Measurements from ENCODE around the gene GPC3. TPM values are rescaled to one million over a fixed set of nuclear protein-coding genes. Genes with fewer than 3 reads are reported as not detected.

Gene GPC3
- total RNA-seq, 1 donor from 2014 or later = 15.5 TPM

DNA sequence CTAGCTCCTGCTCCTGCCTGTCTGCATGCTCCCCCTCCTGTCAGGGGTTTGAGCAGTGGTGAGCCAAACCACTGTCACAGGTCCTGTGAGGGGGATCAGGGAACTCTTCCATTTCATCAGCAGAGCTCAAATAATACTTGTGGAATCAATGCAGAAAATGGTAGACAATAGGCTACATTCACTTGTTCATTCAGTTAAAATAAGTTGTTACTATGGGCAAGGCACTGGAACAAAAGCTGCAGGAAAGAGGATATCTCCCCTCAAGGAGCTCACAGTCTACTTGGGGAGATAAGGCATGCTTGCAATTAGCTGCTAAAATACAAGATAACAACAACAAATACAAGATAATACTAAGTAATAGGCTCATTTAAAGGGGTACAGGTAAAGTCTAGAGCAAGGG lies 117.1 kb downstream of the GPC3 start:
- no peak overlapping the region for H3K27ac ChIP-seq
- H3K4me1 ChIP-seq = no peaks in the 10 kb centered on the region
- H3K36me3 ChIP-seq = no peaks in the 10 kb centered on the region
- TF ChIP-seq POLR2A (IDR thresholded peaks at IDR 0.05) (no peak), POLR2AphosphoS5 (IDR thresholded peaks at IDR 0.05; ENCODE audit: insufficient read depth in 1 of 2, low read depth in 1 of 2) (no peak), CTCF (IDR thresholded peaks at IDR 0.05) (no peak)
- intact Hi-C loops (cut with DNase I) = no loop called here
- DNase-seq (ENCODE audit: extremely low spot score in 2 of 2) = no peak
- H3K9me3 ChIP-seq = no peaks in the 10 kb centered on the region
- no peak overlapping the region for H3K4me3 ChIP-seq
- no peaks in the 10 kb centered on the region for H3K27me3 ChIP-seq

DNA sequence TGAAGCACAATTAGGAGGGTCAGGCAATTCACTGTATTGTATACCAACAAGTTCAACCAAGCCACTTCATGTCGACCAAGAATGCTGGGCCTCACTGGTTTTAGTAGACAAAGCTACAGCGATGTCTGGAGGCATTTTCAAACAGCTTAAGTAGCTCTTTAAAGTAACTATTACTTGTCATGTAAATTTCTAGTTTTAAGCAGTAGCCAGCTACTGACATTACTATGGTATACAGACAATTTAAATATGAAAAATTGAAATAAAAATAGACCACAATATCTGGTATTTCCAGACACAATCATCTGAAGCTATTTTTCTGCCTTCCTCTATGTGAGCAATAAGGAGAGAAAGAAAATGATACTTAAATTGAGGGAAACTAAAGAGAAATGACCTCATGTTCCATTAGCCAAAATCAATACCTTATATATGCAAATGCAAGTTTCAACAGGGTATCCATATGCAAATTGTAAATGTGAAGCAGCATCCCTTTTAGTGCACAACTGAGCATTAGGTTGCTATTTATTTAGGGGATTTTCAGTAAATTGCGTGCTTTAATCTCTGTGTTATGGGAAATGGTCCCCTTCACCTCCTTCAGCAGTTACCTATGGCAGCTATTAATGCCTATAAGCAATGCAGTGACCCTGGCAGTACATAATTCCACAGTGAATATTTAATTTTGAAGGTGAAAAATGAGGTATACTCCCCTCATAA lies 119.5 kb downstream of the GPC3 start:
- TF ChIP-seq CTCF (IDR thresholded peaks at IDR 0.05) (no peak), POLR2AphosphoS5 (IDR thresholded peaks at IDR 0.05; ENCODE audit: insufficient read depth in 1 of 2, low read depth in 1 of 2) (no peak), POLR2A (IDR thresholded peaks at IDR 0.05) (no peak)
- Histone ChIP-seq H3K27me3 (no peaks in the 10 kb centered on the region), H3K27ac (no peak overlapping the region), H3K4me3 (no peak overlapping the region), H3K36me3 (no peaks in the 10 kb centered on the region), H3K4me1 (no peaks in the 10 kb centered on the region), H3K9me3 (no peaks in the 10 kb centered on the region)
- intact Hi-C loops (cut with DNase I) = no loop called here
- no peak for DNase-seq (ENCODE audit: extremely low spot score in 2 of 2)

DNA sequence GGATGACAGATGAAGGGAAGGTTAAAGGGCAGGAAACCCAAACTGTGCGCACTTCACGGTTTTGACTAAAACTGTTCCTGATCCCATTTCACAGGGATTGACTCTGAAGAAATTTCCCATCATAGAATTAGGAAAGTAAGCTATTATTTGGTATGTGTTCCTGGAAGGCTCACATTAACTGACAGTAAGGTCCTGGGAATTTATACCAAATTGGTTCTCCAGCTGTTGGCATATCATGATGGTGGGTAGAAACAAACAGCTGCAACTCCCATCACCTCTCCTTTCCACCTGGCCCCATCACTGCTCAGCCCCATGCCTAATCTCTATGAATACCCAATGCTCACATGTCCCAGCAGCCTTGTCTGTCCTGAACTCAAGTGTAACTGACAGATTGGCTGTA lies 121.2 kb downstream of the GPC3 start:
- Histone ChIP-seq H3K4me3 (no peak overlapping the region), H3K27me3 (no peaks in the 10 kb centered on the region), H3K36me3 (no peaks in the 10 kb centered on the region), H3K4me1 (no peaks in the 10 kb centered on the region), H3K9me3 (no peaks in the 10 kb centered on the region), H3K27ac (no peak overlapping the region)
- TF ChIP-seq POLR2AphosphoS5 (IDR thresholded peaks at IDR 0.05; ENCODE audit: insufficient read depth in 1 of 2, low read depth in 1 of 2) = no peak
- no peak for TF ChIP-seq POLR2A (IDR thresholded peaks at IDR 0.05)
- TF ChIP-seq CTCF (IDR thresholded peaks at IDR 0.05) = no peak
- intact Hi-C loops (cut with DNase I) = no loop called here
- no peak for DNase-seq (ENCODE audit: extremely low spot score in 2 of 2)

DNA sequence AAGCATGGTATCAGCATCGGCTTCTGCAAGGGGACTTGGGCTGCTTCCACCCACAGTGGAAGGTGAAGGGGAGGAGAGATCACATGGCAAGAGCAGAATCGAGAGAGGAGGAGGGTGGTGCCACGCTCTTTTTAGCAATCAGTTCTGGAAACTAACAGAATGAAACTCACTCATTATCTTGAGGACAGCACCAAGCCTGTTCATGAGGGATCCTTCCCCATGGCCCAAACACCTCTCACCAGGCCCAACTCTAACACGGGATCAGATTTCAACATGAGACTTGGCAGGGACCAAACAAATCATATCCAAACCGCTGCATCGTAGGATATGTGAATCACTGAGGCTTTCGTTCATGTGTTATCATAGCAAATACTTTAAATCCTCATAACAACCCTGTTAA lies 125.5 kb downstream of the GPC3 start:
- no peak overlapping the region for H3K27ac ChIP-seq
- no peaks in the 10 kb centered on the region for H3K27me3 ChIP-seq
- H3K4me1 ChIP-seq = no peaks in the 10 kb centered on the region
- no peak overlapping the region for H3K4me3 ChIP-seq
- no peaks in the 10 kb centered on the region for H3K36me3 ChIP-seq
- DNase-seq (ENCODE audit: extremely low spot score in 2 of 2) = no peak
- H3K9me3 ChIP-seq = no peaks in the 10 kb centered on the region
- TF ChIP-seq POLR2A (IDR thresholded peaks at IDR 0.05) (no peak), POLR2AphosphoS5 (IDR thresholded peaks at IDR 0.05; ENCODE audit: insufficient read depth in 1 of 2, low read depth in 1 of 2) (no peak), CTCF (IDR thresholded peaks at IDR 0.05) (no peak)
- intact Hi-C loops (cut with DNase I) = no loop called here

DNA sequence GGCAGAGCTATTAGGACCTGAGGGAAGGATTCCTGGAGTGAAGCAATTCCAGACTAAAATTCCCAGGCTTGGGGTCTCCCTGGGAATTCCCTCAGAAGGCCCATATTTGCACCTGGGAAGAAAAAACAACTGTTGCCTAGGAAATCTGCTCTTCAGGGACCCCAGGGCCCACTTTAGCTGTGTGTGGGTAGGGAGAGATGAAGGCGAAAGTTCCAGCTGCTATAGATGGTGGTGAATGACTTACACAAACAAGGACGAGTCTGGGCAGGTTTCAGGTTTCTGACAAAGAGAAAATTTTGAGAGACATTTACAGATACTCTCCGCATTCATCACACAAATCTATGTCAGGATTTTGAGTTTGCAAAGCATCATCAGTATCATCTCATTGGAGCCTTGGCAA lies 126.1 kb downstream of the GPC3 start:
- TF ChIP-seq POLR2A (IDR thresholded peaks at IDR 0.05) (no peak), CTCF (IDR thresholded peaks at IDR 0.05) (no peak), POLR2AphosphoS5 (IDR thresholded peaks at IDR 0.05; ENCODE audit: insufficient read depth in 1 of 2, low read depth in 1 of 2) (no peak)
- Histone ChIP-seq H3K4me3 (no peak overlapping the region), H3K4me1 (no peaks in the 10 kb centered on the region), H3K36me3 (no peaks in the 10 kb centered on the region), H3K27me3 (no peaks in the 10 kb centered on the region), H3K9me3 (no peaks in the 10 kb centered on the region), H3K27ac (no peak overlapping the region)
- DNase-seq (ENCODE audit: extremely low spot score in 2 of 2) = no peak
- intact Hi-C loops (cut with DNase I) = no loop called here
